ENCODE measurements around the gene ENPP3.

The ENPP3 gene

GRCh38 chr6:131636880-131637792 lies at the start of gene ENPP3:
ENPP3 (plus strand) TSS chr6:131637302; CDS start chr6:131637385, 83 bp downstream.
- H3K9me3 ChIP-seq (ENCODE audit: control insufficient read depth in 1 of 2, low read length in 2 of 2), result no peaks in the 10 kb centered on the region
- no peak within 1 kb of the TSS for H3K27ac ChIP-seq (ENCODE audit: low read depth, low read length)
- H3K36me3 ChIP-seq (ENCODE audit: control insufficient read depth in 1 of 2, insufficient read depth in 2 of 2, low read length in 2 of 2), result no peaks in the 10 kb centered on the region
- H3K9ac ChIP-seq (ENCODE audit: low read depth in 1 of 2, low read length in 2 of 2), result no peak within 1 kb of the TSS
- peaks cover 0 to 6% of the 10 kb centered on the region in 2 donors for H3K4me1 ChIP-seq (ENCODE audit: control insufficient read depth in 1 of 2, insufficient read depth in 2 of 2, low read length in 2 of 2)
- no peaks in the 10 kb centered on the region for H3K27me3 ChIP-seq (ENCODE audit: control insufficient read depth in 1 of 2, insufficient read depth in 2 of 2, low read length in 2 of 2)
- no peak within 1 kb of the TSS for H3K4me3 ChIP-seq (ENCODE audit: low read depth in 1 of 2, low read length in 2 of 2)

GRCh38 chr6:131587909-131588308 lies 49.2 kb upstream of the ENPP3 start:
- Histone ChIP-seq H3K9ac (ENCODE audit: low read depth in 1 of 2, low read length in 2 of 2) (no peak overlapping the region), H3K27ac (ENCODE audit: low read depth, low read length) (no peak overlapping the region), H3K4me3 (ENCODE audit: low read depth in 1 of 2, low read length in 2 of 2) (no peak overlapping the region), H3K4me1 (ENCODE audit: control insufficient read depth in 1 of 2, insufficient read depth in 2 of 2, low read length in 2 of 2) (no peaks in the 10 kb centered on the region), H3K36me3 (ENCODE audit: control insufficient read depth in 1 of 2, insufficient read depth in 2 of 2, low read length in 2 of 2) (peaks cover 38 to 76% of the 10 kb centered on the region in 2 donors), H3K27me3 (ENCODE audit: control insufficient read depth in 1 of 2, insufficient read depth in 2 of 2, low read length in 2 of 2) (no peaks in the 10 kb centered on the region), H3K9me3 (ENCODE audit: control insufficient read depth in 1 of 2, low read length in 2 of 2) (no peaks in the 10 kb centered on the region)

- Histone ChIP-seq H3K27ac (ENCODE audit: low read depth, low read length) (no peak overlapping the region), H3K27me3 (ENCODE audit: control insufficient read depth in 1 of 2, insufficient read depth in 2 of 2, low read length in 2 of 2) (no peaks in the 10 kb centered on the region), H3K9ac (ENCODE audit: low read depth in 1 of 2, low read length in 2 of 2) (no peak overlapping the region), H3K36me3 (ENCODE audit: control insufficient read depth in 1 of 2, insufficient read depth in 2 of 2, low read length in 2 of 2) (peaks cover 38 to 72% of the 10 kb centered on the region in 2 donors), H3K9me3 (ENCODE audit: control insufficient read depth in 1 of 2, low read length in 2 of 2) (no peaks in the 10 kb centered on the region), H3K4me3 (ENCODE audit: low read depth in 1 of 2, low read length in 2 of 2) (no peak overlapping the region), H3K4me1 (ENCODE audit: control insufficient read depth in 1 of 2, insufficient read depth in 2 of 2, low read length in 2 of 2) (no peaks in the 10 kb centered on the region)
These were observed 48.5 kb upstream of the ENPP3 start for GRCh38 chr6:131588643-131589042.

- H3K4me3 ChIP-seq (ENCODE audit: low read depth in 1 of 2, low read length in 2 of 2), result no peak overlapping the region
- no peaks in the 10 kb centered on the region for H3K4me1 ChIP-seq (ENCODE audit: control insufficient read depth in 1 of 2, insufficient read depth in 2 of 2, low read length in 2 of 2)
- peaks cover 56 to 84% of the 10 kb centered on the region in 2 donors for H3K36me3 ChIP-seq (ENCODE audit: control insufficient read depth in 1 of 2, insufficient read depth in 2 of 2, low read length in 2 of 2)
- H3K27me3 ChIP-seq (ENCODE audit: control insufficient read depth in 1 of 2, insufficient read depth in 2 of 2, low read length in 2 of 2), result no peaks in the 10 kb centered on the region
- H3K27ac ChIP-seq (ENCODE audit: low read depth, low read length), result no peak overlapping the region
- H3K9me3 ChIP-seq (ENCODE audit: control insufficient read depth in 1 of 2, low read length in 2 of 2), result no peaks in the 10 kb centered on the region
- H3K9ac ChIP-seq (ENCODE audit: low read depth in 1 of 2, low read length in 2 of 2), result no peak overlapping the region
These were observed 44.2 kb upstream of the ENPP3 start for GRCh38 chr6:131592935-131593334.

GRCh38 chr6:131594074-131594473 lies 43.0 kb upstream of the ENPP3 start:
- H3K4me3 ChIP-seq (ENCODE audit: low read depth in 1 of 2, low read length in 2 of 2), result no peak overlapping the region
- H3K36me3 ChIP-seq (ENCODE audit: control insufficient read depth in 1 of 2, insufficient read depth in 2 of 2, low read length in 2 of 2), result peaks cover 55 to 85% of the 10 kb centered on the region in 2 donors

GRCh38 chr6:131597446-131597845 lies 39.7 kb upstream of the ENPP3 start:
- H3K4me1 ChIP-seq (ENCODE audit: control insufficient read depth in 1 of 2, insufficient read depth in 2 of 2, low read length in 2 of 2), result no peaks in the 10 kb centered on the region
- H3K4me3 ChIP-seq (ENCODE audit: low read depth in 1 of 2, low read length in 2 of 2), result no peak overlapping the region
- no peak overlapping the region for H3K27ac ChIP-seq (ENCODE audit: low read depth, low read length)
- H3K9ac ChIP-seq (ENCODE audit: low read depth in 1 of 2, low read length in 2 of 2), result no peak overlapping the region
- peaks cover 48 to 84% of the 10 kb centered on the region in 2 donors for H3K36me3 ChIP-seq (ENCODE audit: control insufficient read depth in 1 of 2, insufficient read depth in 2 of 2, low read length in 2 of 2)
- H3K9me3 ChIP-seq (ENCODE audit: control insufficient read depth in 1 of 2, low read length in 2 of 2), result no peaks in the 10 kb centered on the region
- no peaks in the 10 kb centered on the region for H3K27me3 ChIP-seq (ENCODE audit: control insufficient read depth in 1 of 2, insufficient read depth in 2 of 2, low read length in 2 of 2)

More at GRCh38 chr6:131594074-131594473, 43.0 kb upstream of the ENPP3 start:
- Histone ChIP-seq H3K9me3 (ENCODE audit: control insufficient read depth in 1 of 2, low read length in 2 of 2) (no peaks in the 10 kb centered on the region), H3K27ac (ENCODE audit: low read depth, low read length) (no peak overlapping the region), H3K9ac (ENCODE audit: low read depth in 1 of 2, low read length in 2 of 2) (no peak overlapping the region), H3K4me1 (ENCODE audit: control insufficient read depth in 1 of 2, insufficient read depth in 2 of 2, low read length in 2 of 2) (no peaks in the 10 kb centered on the region), H3K27me3 (ENCODE audit: control insufficient read depth in 1 of 2, insufficient read depth in 2 of 2, low read length in 2 of 2) (no peaks in the 10 kb centered on the region)

GRCh38 chr6:131600716-131601115 lies 36.4 kb upstream of the ENPP3 start:
- no peaks in the 10 kb centered on the region for H3K27me3 ChIP-seq (ENCODE audit: control insufficient read depth in 1 of 2, insufficient read depth in 2 of 2, low read length in 2 of 2)
- no peak overlapping the region for H3K9ac ChIP-seq (ENCODE audit: low read depth in 1 of 2, low read length in 2 of 2)
- H3K4me3 ChIP-seq (ENCODE audit: low read depth in 1 of 2, low read length in 2 of 2), result no peak overlapping the region
- no peak overlapping the region for H3K27ac ChIP-seq (ENCODE audit: low read depth, low read length)
- peaks cover 34 to 80% of the 10 kb centered on the region in 2 donors for H3K36me3 ChIP-seq (ENCODE audit: control insufficient read depth in 1 of 2, insufficient read depth in 2 of 2, low read length in 2 of 2)
- no peaks in the 10 kb centered on the region for H3K4me1 ChIP-seq (ENCODE audit: control insufficient read depth in 1 of 2, insufficient read depth in 2 of 2, low read length in 2 of 2)
- no peaks in the 10 kb centered on the region for H3K9me3 ChIP-seq (ENCODE audit: control insufficient read depth in 1 of 2, low read length in 2 of 2)

GRCh38 chr6:131602781-131603312 lies 34.3 kb upstream of the ENPP3 start:
- no peak overlapping the region for H3K9ac ChIP-seq (ENCODE audit: low read depth in 1 of 2, low read length in 2 of 2)
- H3K36me3 ChIP-seq (ENCODE audit: control insufficient read depth in 1 of 2, insufficient read depth in 2 of 2, low read length in 2 of 2), result peaks cover 25 to 78% of the 10 kb centered on the region in 2 donors
- no peak overlapping the region for H3K4me3 ChIP-seq (ENCODE audit: low read depth in 1 of 2, low read length in 2 of 2)
- no peaks in the 10 kb centered on the region for H3K4me1 ChIP-seq (ENCODE audit: control insufficient read depth in 1 of 2, insufficient read depth in 2 of 2, low read length in 2 of 2)
- no peaks in the 10 kb centered on the region for H3K9me3 ChIP-seq (ENCODE audit: control insufficient read depth in 1 of 2, low read length in 2 of 2)
- no peaks in the 10 kb centered on the region for H3K27me3 ChIP-seq (ENCODE audit: control insufficient read depth in 1 of 2, insufficient read depth in 2 of 2, low read length in 2 of 2)
- H3K27ac ChIP-seq (ENCODE audit: low read depth, low read length), result no peak overlapping the region

- Histone ChIP-seq H3K27ac (ENCODE audit: low read depth, low read length) (no peak overlapping the region), H3K9ac (ENCODE audit: low read depth in 1 of 2, low read length in 2 of 2) (no peak overlapping the region), H3K9me3 (ENCODE audit: control insufficient read depth in 1 of 2, low read length in 2 of 2) (no peaks in the 10 kb centered on the region), H3K4me3 (ENCODE audit: low read depth in 1 of 2, low read length in 2 of 2) (no peak overlapping the region), H3K27me3 (ENCODE audit: control insufficient read depth in 1 of 2, insufficient read depth in 2 of 2, low read length in 2 of 2) (no peaks in the 10 kb centered on the region), H3K36me3 (ENCODE audit: control insufficient read depth in 1 of 2, insufficient read depth in 2 of 2, low read length in 2 of 2) (peaks cover 32 to 79% of the 10 kb centered on the region in 2 donors), H3K4me1 (ENCODE audit: control insufficient read depth in 1 of 2, insufficient read depth in 2 of 2, low read length in 2 of 2) (no peaks in the 10 kb centered on the region)
These were observed 23.7 kb upstream of the ENPP3 start for GRCh38 chr6:131613296-131613925.

GRCh38 chr6:131615275-131615674 lies 21.8 kb upstream of the ENPP3 start:
- peaks cover 33 to 84% of the 10 kb centered on the region in 2 donors for H3K36me3 ChIP-seq (ENCODE audit: control insufficient read depth in 1 of 2, insufficient read depth in 2 of 2, low read length in 2 of 2)
- no peak overlapping the region for H3K9ac ChIP-seq (ENCODE audit: low read depth in 1 of 2, low read length in 2 of 2)
- H3K4me3 ChIP-seq (ENCODE audit: low read depth in 1 of 2, low read length in 2 of 2), result no peak overlapping the region
- no peaks in the 10 kb centered on the region for H3K9me3 ChIP-seq (ENCODE audit: control insufficient read depth in 1 of 2, low read length in 2 of 2)
- no peak overlapping the region for H3K27ac ChIP-seq (ENCODE audit: low read depth, low read length)
- no peaks in the 10 kb centered on the region for H3K27me3 ChIP-seq (ENCODE audit: control insufficient read depth in 1 of 2, insufficient read depth in 2 of 2, low read length in 2 of 2)
- no peaks in the 10 kb centered on the region for H3K4me1 ChIP-seq (ENCODE audit: control insufficient read depth in 1 of 2, insufficient read depth in 2 of 2, low read length in 2 of 2)

Data from duodenal mucosa (tissue), 2 donors.